ENCODE data around the gene CLDN10. TPM values are rescaled to one million over a fixed set of nuclear protein-coding genes. Genes with fewer than 3 reads are reported as not detected.
A peak's percentile ranks its signal among the peaks of the same experiment; 100 is the strongest.

The CLDN10 gene
- total RNA-seq, 4 donors from 2014 or later = 0.54 TPM; not detected in 3

- H3K27ac ChIP-seq = no peak overlapping the region
- WGBS, 2 donors = 82 to 87% methylated on average over 1 of the region's 1 CpG
- intact Hi-C loops (cut with DNase I) = no loop called here
Measured at GRCh38 chr13:95593462-95593861, 40.9 kb downstream of the CLDN10 start.

GRCh38 chr13:95596701-95597100, 44.2 kb downstream of the CLDN10 start:
- DNase-seq = no peak
- no peaks in the 10 kb centered on the region for H3K27me3 ChIP-seq
- H3K9me3 ChIP-seq = no peaks in the 10 kb centered on the region
- 39 to 57% methylated on average over 1 of the region's 1 CpG for WGBS, 2 donors
- no peaks in the 10 kb centered on the region for H3K36me3 ChIP-seq
- TF ChIP-seq POLR2A (IDR thresholded peaks at IDR 0.05) = no peak
- TF ChIP-seq CTCF (IDR thresholded peaks at IDR 0.05) = no peak
- H3K4me3 ChIP-seq (replicated peaks in 1 of 3) = no peak overlapping the region
- H3K27ac ChIP-seq = no peak overlapping the region
- no peaks in the 10 kb centered on the region for H3K4me1 ChIP-seq
- intact Hi-C loops (cut with DNase I) = no loop called here

More at GRCh38 chr13:95593462-95593861, 40.9 kb downstream of the CLDN10 start:
- TF ChIP-seq CTCF (IDR thresholded peaks at IDR 0.05) (no peak), POLR2A (IDR thresholded peaks at IDR 0.05) (no peak)
- no peak for DNase-seq
- Histone ChIP-seq H3K36me3 (no peaks in the 10 kb centered on the region), H3K9me3 (no peaks in the 10 kb centered on the region), H3K27me3 (no peaks in the 10 kb centered on the region), H3K4me3 (replicated peaks in 1 of 3) (no peak overlapping the region), H3K4me1 (no peaks in the 10 kb centered on the region)

- WGBS, 2 donors = 67 to 70% methylated on average over 1 to 2 of the region's 2 CpGs
- no peak for TF ChIP-seq POLR2A (IDR thresholded peaks at IDR 0.05)
- no peak for TF ChIP-seq CTCF (IDR thresholded peaks at IDR 0.05)
- H3K4me3 ChIP-seq (replicated peaks in 1 of 3) = no peak overlapping the region
Measured at GRCh38 chr13:95601216-95601615, 48.7 kb downstream of the CLDN10 start.

GRCh38 chr13:95601906-95602305, 49.4 kb downstream of the CLDN10 start:
- DNase-seq = no peak
- H3K36me3 ChIP-seq = no peaks in the 10 kb centered on the region
- H3K4me3 ChIP-seq (replicated peaks in 1 of 3) = no peak overlapping the region
- no peaks in the 10 kb centered on the region for H3K27me3 ChIP-seq
- no peak overlapping the region for H3K27ac ChIP-seq
- TF ChIP-seq POLR2A (IDR thresholded peaks at IDR 0.05) (no peak), CTCF (IDR thresholded peaks at IDR 0.05) (no peak)
- no peaks in the 10 kb centered on the region for H3K9me3 ChIP-seq
- peaks cover 0 to 12% of the 10 kb centered on the region in 2 donors for H3K4me1 ChIP-seq
- intact Hi-C loops (cut with DNase I) = no loop called here
- WGBS, 2 donors = 81 to 89% methylated on average over 6 of the region's 6 CpGs

More at GRCh38 chr13:95601216-95601615, 48.7 kb downstream of the CLDN10 start:
- no peak overlapping the region for H3K27ac ChIP-seq
- intact Hi-C loops (cut with DNase I) = no loop called here
- H3K36me3 ChIP-seq = no peaks in the 10 kb centered on the region
- peaks cover 0 to 12% of the 10 kb centered on the region in 2 donors for H3K4me1 ChIP-seq
- H3K9me3 ChIP-seq = no peaks in the 10 kb centered on the region
- H3K27me3 ChIP-seq = no peaks in the 10 kb centered on the region
- DNase-seq = no peak

GRCh38 chr13:95603887-95604555, 51.5 kb downstream of the CLDN10 start:
- intact Hi-C loops (cut with DNase I) = no loop called here
- Histone ChIP-seq H3K27ac (peak overlapping the region in 1 of 3 donors; percentile 31), H3K36me3 (no peaks in the 10 kb centered on the region), H3K27me3 (no peaks in the 10 kb centered on the region), H3K4me3 (replicated peaks in 1 of 3) (no peak overlapping the region), H3K9me3 (no peaks in the 10 kb centered on the region), H3K4me1 (peaks cover 0 to 12% of the 10 kb centered on the region in 2 donors)
- 42 to 54% methylated on average over 12 of the region's 12 CpGs for WGBS, 2 donors
- TF ChIP-seq POLR2A (IDR thresholded peaks at IDR 0.05) = no peak
- no peak for TF ChIP-seq CTCF (IDR thresholded peaks at IDR 0.05)
- peak; percentile 76 to 77 for DNase-seq

Measured in thyroid gland (tissue), 4 donors.